ENCODE data around the gene COQ5.

DNA sequence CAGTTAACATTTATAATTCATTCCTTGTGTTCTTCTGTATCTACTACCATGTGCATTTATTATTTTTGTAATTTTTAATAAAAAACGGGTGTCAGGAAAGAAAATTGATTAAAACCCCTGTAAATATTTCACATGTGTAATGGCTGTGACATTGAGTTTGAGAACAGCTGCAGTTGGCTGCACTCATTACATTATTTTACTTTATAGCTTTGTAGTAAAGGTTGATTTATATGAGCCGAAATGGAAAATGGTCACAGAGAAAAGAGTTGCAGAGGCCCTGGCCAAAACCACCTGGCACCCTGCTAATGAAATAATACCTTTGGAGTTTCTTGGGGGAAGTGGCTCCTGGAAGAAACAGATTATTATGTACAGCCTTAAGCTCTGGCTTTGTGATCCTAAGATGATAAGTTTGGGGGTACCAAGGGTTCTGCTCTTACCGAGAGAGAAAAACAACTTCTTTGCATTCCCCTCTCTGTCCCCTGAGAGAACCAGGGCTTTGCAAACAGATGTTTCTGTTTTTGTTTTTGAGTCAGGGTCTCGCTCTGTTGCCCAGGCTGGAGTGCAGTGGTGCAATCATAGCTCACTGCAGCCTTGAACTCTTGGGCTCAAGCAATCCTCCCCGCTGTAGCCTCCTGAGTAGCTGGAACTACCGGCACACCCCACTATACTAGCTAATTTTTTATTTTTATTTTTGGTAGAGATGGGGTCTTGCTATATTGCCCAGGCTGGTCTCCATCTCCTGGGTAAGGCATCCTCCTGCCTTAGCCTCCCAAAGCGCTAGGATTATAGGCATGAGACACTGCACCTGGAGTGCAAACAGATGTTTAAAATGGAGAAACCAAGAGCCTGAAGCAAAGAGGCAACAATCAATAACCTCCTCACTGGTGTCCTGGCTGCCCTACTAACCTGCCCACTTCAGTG is 42.7 kb downstream of the COQ5 start:
- TF ChIP-seq ZNF292 (tag by site-specific recombination; IDR thresholded peaks at IDR 0.05; ENCODE audit: borderline replicate concordance, low read depth) (no peak), YY1 (tag by site-specific recombination; IDR thresholded peaks at IDR 0.05) (no peak)
